Measurements from ENCODE around the gene GRAMD1B.

GRCh38 chr11:123425367-123425766 is 4.7 kb upstream of the GRAMD1B start:
- TF ChIP-seq CTCF (IDR thresholded peaks at IDR 0.05) (no peak), POLR2A (IDR thresholded peaks at IDR 0.05) (no peak)
